Mammary epithelial cell (primary cell): ENCODE results near the gene KCNQ2.

Source experiments
- CTCF ChIP-seq, 2 donors: IDR thresholded peaks in 1 of 2; conservative IDR thresholded peaks in 1 of 2; 2 replicates each; pipeline ENCODE4 v1.5.1; 2011 to 2012; ENCODE audit warnings: inconsistent platforms in 2 of 2, low read length in 2 of 2, mild to moderate bottlenecking in 2 of 2, control low read depth in 1 of 2, low read depth in 1 of 2; ENCODE audit not compliant: insufficient read depth in 1 of 2; ENCODE audit errors: extremely low read depth in 1 of 2
- EZH2 ChIP-seq: IDR thresholded peaks from 2 replicates; pipeline ENCODE4 v1.6.1; 2012; ENCODE audit warnings: low read length, inconsistent platforms, borderline replicate concordance

GRCh38 chr20:63406617-63407245, 65.7 kb downstream of the KCNQ2 start:
- TF ChIP-seq CTCF (conservative IDR thresholded peaks at IDR 0.05 in 1 of 2, IDR thresholded peaks at IDR 0.05 in 1 of 2; ENCODE audit: extremely low read depth in 1 of 2, insufficient read depth in 1 of 2, low read depth in 1 of 2, low read length in 2 of 2) (no peak), EZH2 (no peak)
